SK-N-SH treated with all-trans-retinoic acid at 6 μM for 48 hours (cell line): ENCODE results near the gene YPEL4.

ENCODE experiments used
- CREB5 ChIP-seq: fragments of 250-450 bp; sonication (Bioruptor Pico); IDR thresholded peaks from 2 replicates; pipeline ENCODE4 v1.5.1; 2020; ENCODE audit warnings: low read depth, mild to moderate bottlenecking, moderate library complexity
- CSDC2 ChIP-seq: fragments of 250-450 bp; sonication (Bioruptor Pico); IDR thresholded peaks from 2 replicates; pipeline ENCODE4 v1.5.0; 2020; ENCODE audit warnings: mild to moderate bottlenecking, moderate library complexity
- ISL1 ChIP-seq: fragments of 250-450 bp; sonication (Bioruptor Pico); IDR thresholded peaks from 2 replicates; pipeline ENCODE4 v2.1.2; 2022; ENCODE audit warnings: mild to moderate bottlenecking, moderate library complexity
- RARB ChIP-seq: fragments of 250-450 bp; sonication (Bioruptor Pico); IDR thresholded peaks from 2 replicates; pipeline ENCODE4 v1.8.0; 2021; ENCODE audit warnings: mild to moderate bottlenecking, moderate library complexity
- TOX ChIP-seq: fragments of 250-450 bp; sonication (Bioruptor Pico); IDR thresholded peaks from 2 replicates; pipeline ENCODE4 v1.8.0; 2021; ENCODE audit warnings: mild to moderate bottlenecking, moderate library complexity, borderline replicate concordance
- TF ChIP-seq, protein P1 (sequence below): fragments of 250-450 bp; sonication (Bioruptor Pico); IDR thresholded peaks from 2 replicates; pipeline ENCODE4 v1.8.0; 2020; ENCODE audit warnings: mild to moderate bottlenecking, moderate library complexity, borderline replicate concordance
- TF ChIP-seq, protein P2 (sequence below): fragments of 250-450 bp; sonication (Bioruptor Pico); IDR thresholded peaks from 2 replicates; pipeline ENCODE4 v1.8.0; 2021; ENCODE audit warnings: low read depth, mild to moderate bottlenecking, moderate library complexity, borderline replicate concordance

- TF ChIP-seq, protein P1, sequence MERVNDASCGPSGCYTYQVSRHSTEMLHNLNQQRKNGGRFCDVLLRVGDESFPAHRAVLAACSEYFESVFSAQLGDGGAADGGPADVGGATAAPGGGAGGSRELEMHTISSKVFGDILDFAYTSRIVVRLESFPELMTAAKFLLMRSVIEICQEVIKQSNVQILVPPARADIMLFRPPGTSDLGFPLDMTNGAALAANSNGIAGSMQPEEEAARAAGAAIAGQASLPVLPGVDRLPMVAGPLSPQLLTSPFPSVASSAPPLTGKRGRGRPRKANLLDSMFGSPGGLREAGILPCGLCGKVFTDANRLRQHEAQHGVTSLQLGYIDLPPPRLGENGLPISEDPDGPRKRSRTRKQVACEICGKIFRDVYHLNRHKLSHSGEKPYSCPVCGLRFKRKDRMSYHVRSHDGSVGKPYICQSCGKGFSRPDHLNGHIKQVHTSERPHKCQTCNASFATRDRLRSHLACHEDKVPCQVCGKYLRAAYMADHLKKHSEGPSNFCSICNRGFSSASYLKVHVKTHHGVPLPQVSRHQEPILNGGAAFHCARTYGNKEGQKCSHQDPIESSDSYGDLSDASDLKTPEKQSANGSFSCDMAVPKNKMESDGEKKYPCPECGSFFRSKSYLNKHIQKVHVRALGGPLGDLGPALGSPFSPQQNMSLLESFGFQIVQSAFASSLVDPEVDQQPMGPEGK (CRISPR knock-in tag): no peak
- no peak for TF ChIP-seq TOX (CRISPR knock-in tag)
- no peak for TF ChIP-seq ISL1
- TF ChIP-seq CREB5 (CRISPR knock-in tag): no peak
- TF ChIP-seq CSDC2 (CRISPR knock-in tag): no peak
- TF ChIP-seq, protein P2, sequence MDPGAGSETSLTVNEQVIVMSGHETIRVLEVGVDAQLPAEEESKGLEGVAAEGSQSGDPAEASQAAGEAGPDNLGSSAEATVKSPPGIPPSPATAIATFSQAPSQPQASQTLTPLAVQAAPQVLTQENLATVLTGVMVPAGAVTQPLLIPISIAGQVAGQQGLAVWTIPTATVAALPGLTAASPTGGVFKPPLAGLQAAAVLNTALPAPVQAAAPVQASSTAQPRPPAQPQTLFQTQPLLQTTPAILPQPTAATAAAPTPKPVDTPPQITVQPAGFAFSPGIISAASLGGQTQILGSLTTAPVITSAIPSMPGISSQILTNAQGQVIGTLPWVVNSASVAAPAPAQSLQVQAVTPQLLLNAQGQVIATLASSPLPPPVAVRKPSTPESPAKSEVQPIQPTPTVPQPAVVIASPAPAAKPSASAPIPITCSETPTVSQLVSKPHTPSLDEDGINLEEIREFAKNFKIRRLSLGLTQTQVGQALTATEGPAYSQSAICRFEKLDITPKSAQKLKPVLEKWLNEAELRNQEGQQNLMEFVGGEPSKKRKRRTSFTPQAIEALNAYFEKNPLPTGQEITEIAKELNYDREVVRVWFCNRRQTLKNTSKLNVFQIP: no peak
- TF ChIP-seq RARB (CRISPR knock-in tag): no peak
Measured at GRCh38 chr11:57651408-57651807, 1.7 kb upstream of the YPEL4 start.
